Hepatic stellate cell (primary cell): ENCODE measurements around the gene HEATR1.
"Not testable (repeated sequence)": the region's sequence is repeated elsewhere in the genome, so short reads cannot be mapped to it uniquely, and the experiment has no call there.

Experiments
- DNase-seq: peaks from one replicate; pipeline ENCODE4 v3.0.0; 2011; ENCODE audit warnings: low spot score

The HEATR1 gene

GRCh38 chr1:236508593-236509027 lies 95.7 kb downstream of the HEATR1 start:
- DNase-seq = no peak

- DNase-seq = peak; percentile 27
Observed at GRCh38 chr1:236507022-236507700, 97.2 kb downstream of the HEATR1 start.

- not testable (repeated sequence) for DNase-seq
Observed at GRCh38 chr1:236504338-236504737, 100.0 kb downstream of the HEATR1 start.

GRCh38 chr1:236502972-236503639 lies 101.2 kb downstream of the HEATR1 start:
- DNase-seq = peak; percentile 72

GRCh38 chr1:236502579-236502971 lies 101.7 kb downstream of the HEATR1 start:
- DNase-seq = no peak

GRCh38 chr1:236501093-236501492 lies 103.2 kb downstream of the HEATR1 start:
- no peak for DNase-seq
